ENCODE data around the gene RALGAPB. TPM values are rescaled to one million over a fixed set of nuclear protein-coding genes. Genes with fewer than 3 reads are reported as not detected.
A peak's percentile ranks its signal among the peaks of the same experiment; 100 is the strongest.
"Not testable (repeated sequence)": the region's sequence is repeated elsewhere in the genome, so short reads cannot be mapped to it uniquely, and the experiment has no call there.

RALGAPB gene
- total RNA-seq, 2 experiments from 2014 or later: 19.0 to 42.9 TPM

- ChIA-PET POLR2A (no interaction called here), CTCF (ENCODE audit: unreplicated experiment) (no interaction called here)
- no TSS peak for BruUV-seq (replicated peaks)
- Histone ChIP-seq H3K9me2 (ENCODE audit: insufficient read depth, low read length) (no peaks in the 10 kb centered on the region), H3K9me3 (ENCODE audit: low read length) (0 out of 2 replicates have a peak, but pooled peaks cover 8% of the 10 kb centered on the region), H3K4me3 (ENCODE audit: low read depth, low read length, poor library complexity, severe bottlenecking) (no peak overlapping the region), H3K36me3 (ENCODE audit: insufficient read depth, low read length) (peaks cover 79% of the 10 kb centered on the region), H4K20me1 (ENCODE audit: insufficient read depth, low read length) (no peaks in the 10 kb centered on the region), H3K79me2 (ENCODE audit: insufficient read depth, low read depth, low read length) (no peaks in the 10 kb centered on the region), H3K4me2 (ENCODE audit: low read length) (no peak overlapping the region), H3K27ac (ENCODE audit: low read depth, low read length, poor library complexity, severe bottlenecking) (no peak overlapping the region), H3K4me1 (ENCODE audit: insufficient read depth, low read length, poor library complexity, severe bottlenecking) (no peaks in the 10 kb centered on the region), H2AFZ (ENCODE audit: low read length) (no peak overlapping the region)
- no peak for DNase-seq (ENCODE audit: low spot score)
- TF ChIP-seq, protein P1, sequence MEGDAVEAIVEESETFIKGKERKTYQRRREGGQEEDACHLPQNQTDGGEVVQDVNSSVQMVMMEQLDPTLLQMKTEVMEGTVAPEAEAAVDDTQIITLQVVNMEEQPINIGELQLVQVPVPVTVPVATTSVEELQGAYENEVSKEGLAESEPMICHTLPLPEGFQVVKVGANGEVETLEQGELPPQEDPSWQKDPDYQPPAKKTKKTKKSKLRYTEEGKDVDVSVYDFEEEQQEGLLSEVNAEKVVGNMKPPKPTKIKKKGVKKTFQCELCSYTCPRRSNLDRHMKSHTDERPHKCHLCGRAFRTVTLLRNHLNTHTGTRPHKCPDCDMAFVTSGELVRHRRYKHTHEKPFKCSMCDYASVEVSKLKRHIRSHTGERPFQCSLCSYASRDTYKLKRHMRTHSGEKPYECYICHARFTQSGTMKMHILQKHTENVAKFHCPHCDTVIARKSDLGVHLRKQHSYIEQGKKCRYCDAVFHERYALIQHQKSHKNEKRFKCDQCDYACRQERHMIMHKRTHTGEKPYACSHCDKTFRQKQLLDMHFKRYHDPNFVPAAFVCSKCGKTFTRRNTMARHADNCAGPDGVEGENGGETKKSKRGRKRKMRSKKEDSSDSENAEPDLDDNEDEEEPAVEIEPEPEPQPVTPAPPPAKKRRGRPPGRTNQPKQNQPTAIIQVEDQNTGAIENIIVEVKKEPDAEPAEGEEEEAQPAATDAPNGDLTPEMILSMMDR (conservative IDR thresholded peaks at IDR 0.05; ENCODE audit: low read length): no peak
- TF ChIP-seq EZH2phosphoT487 (IDR thresholded peaks at IDR 0.05; ENCODE audit: borderline replicate concordance, low read depth, low read length): no peak
- intact Hi-C loops (cut with micrococcal nuclease; ENCODE audit: unreplicated experiment): no loop called here
Observed at GRCh38 chr20:38501858-38502436, 29.3 kb downstream of the RALGAPB start.

DNA sequence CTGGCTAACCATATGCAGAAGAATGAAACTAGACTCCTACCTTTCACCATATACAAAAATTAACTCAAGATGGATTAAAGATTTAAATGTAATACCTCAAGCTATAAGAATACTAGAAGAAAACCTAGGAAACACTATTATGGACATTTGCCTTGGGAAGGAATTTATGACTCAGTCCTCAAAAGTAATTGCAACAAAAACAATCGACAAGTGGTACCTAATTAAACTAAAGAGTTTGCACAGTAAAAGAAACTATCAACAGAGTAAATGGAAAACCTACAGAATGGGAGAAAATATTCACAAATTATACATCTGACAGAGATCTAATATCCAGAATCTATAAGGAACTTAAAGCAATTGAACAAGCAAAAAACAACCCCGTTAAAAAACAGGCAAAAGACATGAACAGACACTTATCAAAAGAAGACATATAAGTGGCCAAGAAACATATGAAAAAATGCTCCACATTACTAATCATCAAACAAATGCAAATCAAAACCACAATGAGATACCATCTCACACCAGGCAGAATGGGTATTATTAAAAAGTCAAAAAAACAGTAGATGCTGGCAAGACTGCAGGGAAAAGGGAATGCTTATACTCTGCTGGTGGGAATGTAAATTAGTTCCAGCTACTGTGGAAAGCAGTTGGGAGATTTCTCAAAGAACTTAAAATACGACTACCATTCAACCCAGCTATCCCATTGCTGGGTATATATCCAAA is 31.9 kb downstream of the RALGAPB start:
- no peaks in the 10 kb centered on the region for H4K20me1 ChIP-seq (ENCODE audit: insufficient read depth, low read length)
- no peaks in the 10 kb centered on the region for H3K9me2 ChIP-seq (ENCODE audit: insufficient read depth, low read length)
- intact Hi-C loops (cut with micrococcal nuclease; ENCODE audit: unreplicated experiment): no loop called here
- TSS peak; percentile 10 for BruUV-seq (replicated peaks)
- peaks cover 70% of the 10 kb centered on the region for H3K36me3 ChIP-seq (ENCODE audit: insufficient read depth, low read length)
- TF ChIP-seq, protein P1 (conservative IDR thresholded peaks at IDR 0.05; ENCODE audit: low read length): no peak
- no peak for TF ChIP-seq EZH2phosphoT487 (IDR thresholded peaks at IDR 0.05; ENCODE audit: borderline replicate concordance, low read depth, low read length)
- H3K4me1 ChIP-seq (ENCODE audit: insufficient read depth, low read length, poor library complexity, severe bottlenecking): no peaks in the 10 kb centered on the region
- CTCF ChIA-PET (ENCODE audit: unreplicated experiment): no interaction called here
- 0 out of 2 replicates have a peak, but pooled peaks cover 8% of the 10 kb centered on the region for H3K9me3 ChIP-seq (ENCODE audit: low read length)
- no peak overlapping the region for H3K27ac ChIP-seq (ENCODE audit: low read depth, low read length, poor library complexity, severe bottlenecking)
- no peak overlapping the region for H3K4me2 ChIP-seq (ENCODE audit: low read length)
- no peak overlapping the region for H3K4me3 ChIP-seq (ENCODE audit: low read depth, low read length, poor library complexity, severe bottlenecking)
- H2AFZ ChIP-seq (ENCODE audit: low read length): no peak overlapping the region
- no peak for DNase-seq (ENCODE audit: low spot score)
- POLR2A ChIA-PET: no interaction called here
- no peaks in the 10 kb centered on the region for H3K79me2 ChIP-seq (ENCODE audit: insufficient read depth, low read depth, low read length)

DNA sequence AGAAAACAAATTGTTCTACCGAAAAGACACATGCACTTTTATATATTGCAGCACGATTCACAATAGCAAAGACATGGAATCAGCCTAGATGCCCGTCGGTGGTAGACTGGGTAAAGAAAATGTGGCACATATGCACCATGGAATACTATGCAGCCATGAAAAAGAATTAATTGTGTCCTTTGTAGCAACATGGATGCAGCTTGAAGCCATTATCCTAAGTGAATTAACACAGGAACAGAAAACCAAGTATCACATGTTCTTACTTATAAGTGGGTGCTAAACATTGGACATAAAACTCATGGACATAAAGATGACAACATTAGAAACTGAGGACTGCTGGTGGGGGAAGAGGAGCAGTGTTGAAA is 32.4 kb downstream of the RALGAPB start:
- H3K9me3 ChIP-seq (ENCODE audit: low read length): 0 out of 2 replicates have a peak, but pooled peaks cover 8% of the 10 kb centered on the region
- no peak for TF ChIP-seq EZH2phosphoT487 (IDR thresholded peaks at IDR 0.05; ENCODE audit: borderline replicate concordance, low read depth, low read length)
- TF ChIP-seq, protein P1 (conservative IDR thresholded peaks at IDR 0.05; ENCODE audit: low read length): no peak
- no peak overlapping the region for H2AFZ ChIP-seq (ENCODE audit: low read length)
- H3K36me3 ChIP-seq (ENCODE audit: insufficient read depth, low read length): peaks cover 70% of the 10 kb centered on the region
- no peak for DNase-seq (ENCODE audit: low spot score)
- no TSS peak for BruUV-seq (replicated peaks)
- no peak overlapping the region for H3K4me3 ChIP-seq (ENCODE audit: low read depth, low read length, poor library complexity, severe bottlenecking)
- H3K9me2 ChIP-seq (ENCODE audit: insufficient read depth, low read length): no peaks in the 10 kb centered on the region
- H4K20me1 ChIP-seq (ENCODE audit: insufficient read depth, low read length): no peaks in the 10 kb centered on the region
- intact Hi-C loops (cut with micrococcal nuclease; ENCODE audit: unreplicated experiment): no loop called here
- no peaks in the 10 kb centered on the region for H3K4me1 ChIP-seq (ENCODE audit: insufficient read depth, low read length, poor library complexity, severe bottlenecking)
- H3K27ac ChIP-seq (ENCODE audit: low read depth, low read length, poor library complexity, severe bottlenecking): no peak overlapping the region
- no peaks in the 10 kb centered on the region for H3K79me2 ChIP-seq (ENCODE audit: insufficient read depth, low read depth, low read length)
- H3K4me2 ChIP-seq (ENCODE audit: low read length): no peak overlapping the region
- CTCF ChIA-PET (ENCODE audit: unreplicated experiment): no interaction called here
- POLR2A ChIA-PET: interaction anchor here (0.6 kb wide), 1 partner anchor 620 kb away, joined by 3 read pairs; no protein-coding TSS in a partner anchor

DNA sequence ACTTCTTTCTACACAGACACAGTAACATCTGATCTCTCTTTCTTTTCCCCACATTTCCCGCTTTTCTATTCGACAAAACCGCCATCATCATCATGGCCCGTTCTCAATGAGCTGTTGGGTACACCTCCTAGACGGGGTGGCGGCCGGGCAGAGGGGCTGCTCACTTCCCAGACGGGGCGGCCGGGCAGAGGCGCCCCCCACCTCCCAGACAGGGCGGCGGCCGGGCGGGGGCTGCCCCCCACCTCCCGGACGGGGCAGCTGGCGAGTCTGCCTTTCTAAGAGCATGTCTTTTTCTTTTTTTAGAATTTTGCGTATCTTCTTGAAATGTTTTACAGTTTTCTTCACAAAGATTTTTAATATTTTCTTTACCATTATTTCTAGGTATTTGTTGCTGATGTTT is 39.1 kb downstream of the RALGAPB start:
- intact Hi-C loops (cut with micrococcal nuclease; ENCODE audit: unreplicated experiment); H3K9me2 ChIP-seq (ENCODE audit: insufficient read depth, low read length); H3K79me2 ChIP-seq (ENCODE audit: insufficient read depth, low read depth, low read length); H4K20me1 ChIP-seq (ENCODE audit: insufficient read depth, low read length); POLR2A ChIA-PET; BruUV-seq (replicated peaks); CTCF ChIA-PET (ENCODE audit: unreplicated experiment); DNase-seq (ENCODE audit: low spot score); H3K9me3 ChIP-seq (ENCODE audit: low read length); H3K27ac ChIP-seq (ENCODE audit: low read depth, low read length, poor library complexity, severe bottlenecking); H2AFZ ChIP-seq (ENCODE audit: low read length); H3K4me3 ChIP-seq (ENCODE audit: low read depth, low read length, poor library complexity, severe bottlenecking); H3K4me2 ChIP-seq (ENCODE audit: low read length); H3K4me1 ChIP-seq (ENCODE audit: insufficient read depth, low read length, poor library complexity, severe bottlenecking): not testable (repeated sequence)
- H3K36me3 ChIP-seq (ENCODE audit: insufficient read depth, low read length): peaks cover 50% of the 10 kb centered on the region
